Upper lobe of left lung (tissue), 6 donors: ENCODE data around the gene SMIM36. TPM values are rescaled to one million over a fixed set of nuclear protein-coding genes. Genes with fewer than 3 reads are reported as not detected.

ENCODE experiments used
- ATAC-seq, 2 donors: fragments of 200-7000 bp; cut with Tn5 transposase; one replicate each; pipeline ENCODE4 v1.9.1; 2022; ENCODE audit warnings: mild to moderate bottlenecking in 2 of 2, moderate library complexity in 2 of 2; ENCODE audit not compliant: low FRiP score in 2 of 2
- DNase-seq, 2 donors: peaks; one replicate each; pipeline ENCODE4 v3.0.0-alpha.2; 2019 to 2020
- H3K27ac ChIP-seq, 4 donors: fragments of 200-600 bp; sonication (generic); one replicate each; pipeline ENCODE4 v1.5.1; 2016 to 2019
- H3K27me3 ChIP-seq, 4 donors: fragments of 200-600 bp; sonication (generic); one replicate each; pipeline ENCODE4 v1.5.1; 2017 to 2019
- H3K36me3 ChIP-seq, 4 donors: fragments of 200-600 bp; sonication (generic); one replicate each; pipeline ENCODE4 v1.5.1; 2016 to 2019
- H3K4me1 ChIP-seq, 4 donors: fragments of 200-600 bp; sonication (generic); one replicate each; pipeline ENCODE4 v1.5.1; 2018 to 2019
- H3K4me3 ChIP-seq, 4 donors: fragments of 200-600 bp; sonication (generic); one replicate each; pipeline ENCODE4 v1.5.1; 2017 to 2019; ENCODE audit warnings: mild to moderate bottlenecking in 2 of 4, moderate library complexity in 1 of 4
- H3K9me3 ChIP-seq, 4 donors: fragments of 200-600 bp; sonication (generic); one replicate each; pipeline ENCODE4 v1.5.1; 2018 to 2019
- EP300 ChIP-seq, 4 donors: sonication (generic); formaldehyde crosslinking; IDR thresholded peaks; one replicate each; pipeline ENCODE4 v1.5.1; 2017; ENCODE audit warnings: antibody characterized with exemption in 4 of 4, control low read depth in 2 of 4
- POLR2A ChIP-seq, 4 donors: fragments of 450-650 bp; IDR thresholded peaks; one replicate each; pipeline ENCODE4 v1.5.1; 2016 to 2017; ENCODE audit warnings: antibody characterized with exemption in 4 of 4, mild to moderate bottlenecking in 2 of 4
- POLR2AphosphoS5 ChIP-seq, 2 donors: sonication (generic); formaldehyde crosslinking; IDR thresholded peaks; one replicate each; pipeline ENCODE4 v1.5.1; 2017; ENCODE audit warnings: antibody characterized with exemption in 2 of 2
- WGBS, 2 donors: methylation state at CpG; one replicate each; pipeline ENCODE4 v1.1.5; 2017 to 2018; 5-methylcytosine and 5-hydroxymethylcytosine counted together
- total RNA-seq, 6 donors: library from RNA; depleted of rRNA in 4 of 6; stranded (reverse); fragments of >200 nt in 4 of 6; gene quantifications; one replicate each; pipeline versions ENCODE4 v1.1.0 to v1.2.1, GENCODE V29; 2016 to 2021
- TF ChIP-seq, protein P1 (sequence below), 6 experiments: fragments of 450-650 bp in 4 of 6; fragments of 200-600 bp in 2 of 6; sonication (generic) in 2 of 6; IDR thresholded peaks; one replicate each; pipeline ENCODE4 v1.5.1; 2016 to 2019; ENCODE audit warnings: antibody characterized with exemption in 6 of 6
- donor health status: DM: no; HTN: no; CAD: no; lungs with moderate emphysema.
- donor health status: DM: no; HTN: yes; CAD: no; lungs with severe emphysema.

Gene SMIM36
- total RNA-seq, 6 donors from 2014 or later: not detected

DNA sequence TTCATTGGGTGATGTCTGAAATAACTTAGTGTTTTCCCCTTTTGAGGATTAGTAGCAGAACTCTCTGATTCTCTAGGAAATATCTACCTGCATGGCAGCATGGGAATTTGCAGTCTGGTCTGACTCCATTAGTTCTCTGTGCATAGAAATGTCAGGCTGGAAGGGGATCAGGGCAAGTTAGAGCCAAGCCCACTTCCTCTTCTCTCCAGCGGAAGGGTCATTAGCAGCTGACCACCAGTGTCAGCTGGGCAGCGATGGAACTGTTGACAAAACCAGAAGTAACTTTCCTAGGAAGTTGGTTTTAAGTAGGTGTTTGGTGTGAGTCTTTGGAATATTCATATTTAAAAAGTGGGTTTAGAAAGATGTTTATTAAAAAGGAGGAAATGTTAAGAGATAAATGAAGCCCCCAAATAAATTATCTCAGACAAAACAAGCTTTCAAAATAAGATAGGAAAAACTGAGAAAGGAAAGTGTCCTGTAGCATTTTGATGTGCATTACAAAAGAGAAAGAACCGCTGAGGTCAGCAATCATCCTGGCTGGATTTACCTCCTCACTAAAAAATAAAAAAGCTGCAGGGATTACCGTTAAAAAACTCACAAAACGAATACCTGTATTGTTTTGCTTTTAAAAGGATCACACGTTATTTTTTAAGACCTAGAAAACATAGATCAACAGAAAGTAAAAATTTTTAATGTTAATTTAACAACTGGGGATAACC lies 57.3 kb downstream of the SMIM36 start:
- no peaks in the 10 kb centered on the region for H3K9me3 ChIP-seq
- no peak overlapping the region for H3K27ac ChIP-seq
- H3K36me3 ChIP-seq: no peaks in the 10 kb centered on the region
- TF ChIP-seq POLR2AphosphoS5 (IDR thresholded peaks at IDR 0.05): peak in 1 of 2 donors; percentile 32
- no peak for TF ChIP-seq EP300 (IDR thresholded peaks at IDR 0.05)
- peaks cover 5 to 21% (median 9%) of the 10 kb centered on the region in 4 donors for H3K4me1 ChIP-seq
- no peaks in the 10 kb centered on the region for H3K27me3 ChIP-seq
- H3K4me3 ChIP-seq: no peak overlapping the region
- DNase-seq (peak in 1 of 2 donors; percentile 37), ATAC-seq (peak in 1 of 2 donors; percentile 42)
- 33 to 66% methylated on average over 6 of the region's 6 CpGs for WGBS, 2 donors

DNA sequence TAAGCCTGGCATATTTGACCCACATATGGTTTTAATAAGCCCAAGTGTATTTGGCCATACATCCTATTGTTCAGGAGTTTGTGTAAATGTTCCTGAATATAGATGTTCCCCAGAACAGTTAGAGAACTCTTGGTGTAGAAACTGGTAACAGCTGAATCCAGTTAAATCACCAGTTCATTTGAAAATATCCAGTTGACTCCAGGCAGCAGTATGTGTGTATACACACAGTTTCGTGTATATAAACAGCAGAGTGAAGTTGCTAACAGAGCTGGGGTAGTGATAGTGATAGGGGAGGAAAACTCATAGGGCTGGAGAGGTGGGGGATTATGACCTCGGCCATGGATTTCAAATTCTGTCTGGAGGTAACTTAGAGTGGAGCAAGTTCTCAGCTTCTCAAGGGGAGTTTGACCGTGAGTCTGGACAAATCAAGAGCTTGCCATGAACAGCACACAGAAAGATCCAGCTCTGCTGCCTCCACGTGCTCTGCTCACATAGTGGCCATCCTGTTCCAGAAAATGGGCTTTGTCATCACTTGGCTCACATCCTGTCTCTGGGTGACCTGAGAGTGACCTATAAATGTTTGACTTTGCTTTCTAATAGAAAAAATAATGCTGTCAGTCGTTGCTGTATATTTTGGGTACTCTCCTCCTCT lies 59.0 kb downstream of the SMIM36 start:
- ATAC-seq (peak; percentile 27 to 84), DNase-seq (no peak)
- Histone ChIP-seq H3K4me3 (no peak overlapping the region), H3K36me3 (no peaks in the 10 kb centered on the region), H3K27ac (peak overlapping the region in 3 of 4 donors; percentile 41 to 65 (median 44)), H3K4me1 (peaks cover 5 to 21% (median 9%) of the 10 kb centered on the region in 4 donors), H3K27me3 (no peaks in the 10 kb centered on the region), H3K9me3 (no peaks in the 10 kb centered on the region)
- TF ChIP-seq, protein P1, sequence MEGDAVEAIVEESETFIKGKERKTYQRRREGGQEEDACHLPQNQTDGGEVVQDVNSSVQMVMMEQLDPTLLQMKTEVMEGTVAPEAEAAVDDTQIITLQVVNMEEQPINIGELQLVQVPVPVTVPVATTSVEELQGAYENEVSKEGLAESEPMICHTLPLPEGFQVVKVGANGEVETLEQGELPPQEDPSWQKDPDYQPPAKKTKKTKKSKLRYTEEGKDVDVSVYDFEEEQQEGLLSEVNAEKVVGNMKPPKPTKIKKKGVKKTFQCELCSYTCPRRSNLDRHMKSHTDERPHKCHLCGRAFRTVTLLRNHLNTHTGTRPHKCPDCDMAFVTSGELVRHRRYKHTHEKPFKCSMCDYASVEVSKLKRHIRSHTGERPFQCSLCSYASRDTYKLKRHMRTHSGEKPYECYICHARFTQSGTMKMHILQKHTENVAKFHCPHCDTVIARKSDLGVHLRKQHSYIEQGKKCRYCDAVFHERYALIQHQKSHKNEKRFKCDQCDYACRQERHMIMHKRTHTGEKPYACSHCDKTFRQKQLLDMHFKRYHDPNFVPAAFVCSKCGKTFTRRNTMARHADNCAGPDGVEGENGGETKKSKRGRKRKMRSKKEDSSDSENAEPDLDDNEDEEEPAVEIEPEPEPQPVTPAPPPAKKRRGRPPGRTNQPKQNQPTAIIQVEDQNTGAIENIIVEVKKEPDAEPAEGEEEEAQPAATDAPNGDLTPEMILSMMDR (IDR thresholded peaks at IDR 0.05): no peak
- peak; percentile 41 to 45 for TF ChIP-seq POLR2AphosphoS5 (IDR thresholded peaks at IDR 0.05)
- WGBS, 2 donors: 35 to 51% methylated on average over 5 of the region's 5 CpGs

DNA sequence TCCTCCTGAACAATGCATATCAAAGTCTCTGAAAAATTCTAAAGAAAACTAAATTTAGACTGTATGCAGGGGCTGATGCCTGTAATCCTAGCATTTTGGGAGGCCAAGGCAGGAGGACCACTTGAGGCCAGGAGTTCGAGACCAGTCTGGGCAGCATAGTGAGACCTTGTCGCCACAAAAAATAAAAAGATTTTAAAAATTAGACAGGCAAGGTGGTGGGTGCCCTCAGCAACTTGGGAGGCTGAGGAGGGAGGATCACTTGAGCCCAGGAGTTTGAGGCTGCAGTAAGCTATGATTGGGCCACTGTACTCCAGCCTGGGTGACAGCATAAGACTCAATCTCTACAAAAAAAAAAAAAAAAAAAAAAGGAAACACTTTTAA lies 59.5 kb downstream of the SMIM36 start:
- DNase-seq: no peak
- Histone ChIP-seq H3K36me3 (no peaks in the 10 kb centered on the region), H3K4me1 (peaks cover 5 to 21% (median 9%) of the 10 kb centered on the region in 4 donors), H3K27me3 (no peaks in the 10 kb centered on the region), H3K27ac (peak overlapping the region in 2 of 4 donors; percentile 3 to 65), H3K4me3 (no peak overlapping the region), H3K9me3 (no peaks in the 10 kb centered on the region)
- no peak for ATAC-seq
- WGBS, 2 donors: 91% methylated on average over 2 of the region's 2 CpGs
- TF ChIP-seq, protein P1 (IDR thresholded peaks at IDR 0.05): no peak
- TF ChIP-seq POLR2AphosphoS5 (IDR thresholded peaks at IDR 0.05) (no peak), POLR2A (IDR thresholded peaks at IDR 0.05) (no peak), EP300 (IDR thresholded peaks at IDR 0.05) (no peak)

DNA sequence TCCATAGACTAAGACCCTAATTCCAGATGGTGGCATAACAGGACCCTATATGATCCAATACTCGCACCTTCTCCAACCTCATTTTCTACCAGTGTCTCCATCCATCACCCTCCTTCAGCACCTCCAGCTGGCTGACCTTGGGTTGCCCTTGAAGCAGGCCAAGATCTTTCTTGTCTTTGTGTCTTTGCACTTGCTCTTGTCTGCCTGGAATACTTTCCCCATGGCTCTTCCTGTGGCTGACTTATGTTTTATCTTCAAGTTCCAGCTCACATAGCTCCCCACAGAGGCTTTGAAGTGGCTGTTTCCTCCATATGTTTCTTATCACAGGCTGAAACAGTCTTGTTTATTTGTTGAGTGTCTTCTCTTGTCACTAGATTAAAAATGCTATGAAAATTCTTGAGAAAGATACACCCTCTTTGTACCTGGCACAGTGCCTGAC lies 60.0 kb downstream of the SMIM36 start:
- H3K36me3 ChIP-seq: no peaks in the 10 kb centered on the region
- WGBS, 2 donors: 60 to 79% methylated on average over 1 of the region's 1 CpG
- H3K27ac ChIP-seq: peak overlapping the region in 1 of 4 donors; percentile 3
- ATAC-seq (no peak), DNase-seq (no peak)
- H3K9me3 ChIP-seq: no peaks in the 10 kb centered on the region
- no peak overlapping the region for H3K4me3 ChIP-seq
- no peaks in the 10 kb centered on the region for H3K27me3 ChIP-seq
- no peak for TF ChIP-seq EP300 (IDR thresholded peaks at IDR 0.05)
- TF ChIP-seq POLR2AphosphoS5 (IDR thresholded peaks at IDR 0.05): no peak
- TF ChIP-seq POLR2A (IDR thresholded peaks at IDR 0.05): no peak
- TF ChIP-seq, protein P1 (IDR thresholded peaks at IDR 0.05): no peak
- peaks cover 5 to 21% (median 9%) of the 10 kb centered on the region in 4 donors for H3K4me1 ChIP-seq

DNA sequence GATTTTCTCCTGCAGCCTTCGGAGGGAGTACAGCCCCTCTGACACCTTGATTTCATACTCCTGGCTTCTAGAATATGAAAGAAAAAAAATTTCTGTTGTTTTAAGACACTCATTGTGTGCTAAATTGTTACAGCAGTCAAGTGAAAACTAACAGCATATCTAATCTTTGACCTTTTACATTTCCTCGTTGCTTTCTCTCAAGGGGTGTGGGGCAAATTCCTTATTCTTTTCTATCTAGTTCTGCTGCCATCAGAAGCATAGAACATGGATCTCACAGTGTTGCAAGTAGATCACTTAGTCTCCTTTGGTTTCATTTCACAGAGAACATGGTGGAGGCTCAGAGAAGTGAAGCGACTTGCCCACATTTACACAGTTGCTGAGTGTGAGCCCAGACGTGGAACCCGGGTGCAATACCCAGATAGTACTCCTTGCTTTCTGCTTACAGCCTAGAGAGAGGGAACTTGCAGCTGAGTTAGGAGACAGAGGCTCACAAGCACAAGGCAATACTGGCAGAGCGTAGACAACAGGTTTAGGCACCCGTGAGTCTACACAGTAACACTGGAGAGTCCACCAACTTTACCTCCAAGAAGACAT lies 60.9 kb downstream of the SMIM36 start:
- TF ChIP-seq POLR2AphosphoS5 (IDR thresholded peaks at IDR 0.05): no peak
- TF ChIP-seq POLR2A (IDR thresholded peaks at IDR 0.05): no peak
- no peak for TF ChIP-seq EP300 (IDR thresholded peaks at IDR 0.05)
- TF ChIP-seq, protein P1 (IDR thresholded peaks at IDR 0.05): no peak
- Histone ChIP-seq H3K4me3 (no peak overlapping the region), H3K4me1 (peaks cover 5 to 24% (median 11%) of the 10 kb centered on the region in 4 donors), H3K9me3 (no peaks in the 10 kb centered on the region), H3K27me3 (no peaks in the 10 kb centered on the region), H3K36me3 (no peaks in the 10 kb centered on the region), H3K27ac (no peak overlapping the region)
- 85 to 86% methylated on average over 5 to 7 of the region's 7 CpGs for WGBS, 2 donors
- DNase-seq (no peak), ATAC-seq (no peak)
